ENCODE measurements around the gene PYGM.

PYGM gene

DNA sequence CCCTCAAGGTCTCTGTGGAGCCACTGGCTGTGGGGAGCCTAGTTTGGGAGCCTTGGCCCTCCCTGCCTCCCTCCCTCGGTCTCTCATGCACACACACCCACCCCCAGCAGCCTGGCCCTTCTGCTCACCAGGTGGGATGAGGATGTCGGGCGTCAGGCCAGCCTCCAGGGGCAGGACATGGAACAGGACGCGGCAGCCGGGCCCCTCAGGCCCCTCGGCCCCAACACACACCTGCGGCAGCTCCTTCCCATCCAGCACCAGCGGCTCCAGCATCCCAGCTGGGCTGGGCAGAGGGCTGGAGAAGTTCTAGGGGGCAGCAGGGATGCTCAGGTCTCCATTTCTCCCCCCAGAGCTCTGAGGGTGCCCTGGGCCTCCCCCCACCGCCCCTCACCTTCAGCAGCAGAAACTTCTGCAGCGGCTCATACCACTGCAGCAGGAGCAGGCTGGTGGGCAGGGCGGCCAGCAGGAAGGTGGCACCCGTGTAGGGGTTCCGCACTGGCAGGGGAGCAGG is 32.1 kb upstream of the PYGM start:
- DNase-seq (ENCODE audit: low read depth, low spot score) = no peak

DNA sequence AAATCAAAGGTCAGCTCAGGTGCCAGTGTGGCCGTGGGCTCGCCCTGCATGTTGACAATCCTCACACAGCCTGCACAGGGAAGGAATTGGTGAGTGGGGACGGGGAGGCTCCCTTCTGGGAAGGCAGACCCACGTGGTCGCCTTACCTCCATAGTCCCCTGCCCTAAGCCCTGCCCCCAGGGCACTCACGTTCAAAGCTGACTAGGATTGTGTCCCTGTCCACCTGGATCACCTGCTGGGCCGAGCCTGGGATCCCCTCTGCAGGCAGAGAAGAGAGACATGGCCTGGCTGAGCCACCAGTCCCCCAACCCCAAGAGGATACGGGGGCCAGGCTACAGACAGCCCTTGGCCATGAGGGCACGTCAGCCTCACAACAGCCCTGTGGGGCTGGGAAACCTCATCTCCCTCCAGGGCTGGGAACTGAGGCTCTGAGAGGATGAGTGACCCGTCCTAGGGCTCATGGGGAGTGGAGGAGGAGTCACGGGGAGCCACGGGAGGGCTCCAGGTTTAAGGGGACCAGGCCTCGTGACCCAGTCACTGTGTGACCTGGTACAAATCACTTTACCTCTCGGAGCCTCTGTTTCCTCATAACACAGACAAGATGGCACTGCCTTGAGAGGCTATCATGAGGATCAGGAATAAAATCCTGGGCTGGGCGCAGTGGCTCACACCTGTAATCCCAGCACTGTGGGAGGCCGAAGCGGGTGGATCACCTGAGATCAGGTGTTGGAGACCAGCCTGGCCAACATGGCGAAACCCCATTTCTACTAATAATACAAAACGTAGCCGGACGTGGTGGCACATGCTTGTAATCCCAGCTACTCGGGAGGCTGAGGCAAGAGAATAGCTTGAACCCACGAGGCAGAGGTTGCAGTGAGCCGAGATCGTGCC is 30.7 kb upstream of the PYGM start:
- DNase-seq (ENCODE audit: low read depth, low spot score) = no peak

DNA sequence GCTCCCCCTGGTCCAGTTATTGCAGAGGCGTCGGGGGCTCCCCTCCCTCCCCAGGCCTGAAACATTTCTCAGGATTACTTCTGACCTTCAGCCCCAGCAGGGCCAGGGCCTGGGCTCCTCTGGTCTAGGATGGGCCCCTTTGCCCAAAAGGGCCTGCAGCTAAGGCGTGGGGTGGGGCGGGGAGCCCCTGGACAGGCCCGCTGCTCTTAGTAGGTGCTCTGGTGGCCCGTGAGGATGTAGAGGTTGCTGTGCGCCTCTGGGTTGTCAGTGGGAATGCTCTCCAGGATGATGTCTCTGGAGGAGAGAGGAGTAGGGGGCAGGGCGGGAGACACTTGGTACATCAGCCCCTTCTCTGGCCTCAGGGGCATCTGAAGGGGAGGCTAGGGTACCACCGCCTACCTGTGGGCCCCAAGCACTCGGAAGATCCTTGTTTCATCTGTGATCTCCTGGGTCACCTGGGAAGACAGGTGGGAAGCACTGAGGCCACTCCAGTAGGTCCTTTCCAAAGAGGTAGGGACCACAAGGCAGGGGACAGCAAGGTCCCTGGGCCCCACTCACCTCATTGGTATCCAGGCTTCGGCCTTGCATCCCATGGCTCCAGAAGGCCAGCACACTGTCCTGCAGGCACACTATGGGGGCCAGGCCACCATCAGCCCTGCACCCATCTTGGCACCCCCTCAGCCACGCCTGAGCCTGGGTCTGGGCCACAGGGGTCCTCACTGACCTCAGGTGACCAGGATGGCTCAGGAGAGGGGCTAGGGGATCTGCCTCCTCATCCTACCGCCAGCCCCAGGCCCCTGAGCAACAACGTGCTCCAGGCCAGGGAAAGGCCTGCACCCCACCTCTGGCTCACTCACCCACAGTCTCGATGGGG is 29.8 kb upstream of the PYGM start:
- no peak for DNase-seq (ENCODE audit: low read depth, low spot score)

DNA sequence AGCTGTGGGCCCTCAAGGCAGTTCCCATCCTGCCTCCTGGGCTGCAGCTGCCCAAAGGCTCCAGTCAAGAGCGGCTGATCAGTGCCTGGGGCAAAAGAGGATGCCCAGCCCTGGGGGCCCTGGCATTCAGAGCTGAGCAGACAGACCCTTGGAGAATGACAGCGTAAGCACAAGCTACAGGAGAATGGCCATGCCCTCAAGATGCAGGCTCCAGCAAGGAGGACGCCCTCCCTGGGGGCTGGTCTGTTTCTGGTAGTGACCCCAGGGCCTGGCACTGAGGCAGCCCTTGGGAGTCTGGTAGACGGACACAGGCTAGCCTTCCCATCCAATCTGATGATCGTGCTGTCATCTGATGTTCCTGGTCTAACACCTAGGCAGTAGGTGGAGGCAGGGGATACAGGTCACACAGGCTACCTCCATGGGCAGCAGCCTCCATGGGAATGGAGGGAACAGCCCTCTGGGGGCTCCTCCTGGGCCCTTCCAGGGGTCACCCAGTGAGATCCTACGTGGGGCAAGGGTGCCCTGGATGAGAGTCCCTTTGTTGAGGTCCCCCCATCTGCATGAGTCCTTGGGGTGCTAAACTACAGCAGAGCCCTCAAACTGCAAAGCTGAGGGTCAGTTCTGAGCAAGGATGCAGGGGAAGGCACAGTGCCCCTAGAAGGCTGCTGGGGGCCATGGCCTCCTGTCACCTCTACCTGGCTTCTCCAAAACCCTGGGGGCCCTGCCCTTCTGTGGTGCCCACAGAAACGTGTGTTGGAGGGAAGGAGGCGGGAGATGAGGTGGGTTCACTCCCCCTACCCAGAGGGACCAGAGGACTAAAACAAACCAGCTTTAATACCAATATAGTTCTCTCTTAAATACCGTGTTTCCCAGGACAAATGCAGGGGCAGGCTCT is 28.8 kb upstream of the PYGM start:
- DNase-seq (ENCODE audit: low read depth, low spot score) = no peak

DNA sequence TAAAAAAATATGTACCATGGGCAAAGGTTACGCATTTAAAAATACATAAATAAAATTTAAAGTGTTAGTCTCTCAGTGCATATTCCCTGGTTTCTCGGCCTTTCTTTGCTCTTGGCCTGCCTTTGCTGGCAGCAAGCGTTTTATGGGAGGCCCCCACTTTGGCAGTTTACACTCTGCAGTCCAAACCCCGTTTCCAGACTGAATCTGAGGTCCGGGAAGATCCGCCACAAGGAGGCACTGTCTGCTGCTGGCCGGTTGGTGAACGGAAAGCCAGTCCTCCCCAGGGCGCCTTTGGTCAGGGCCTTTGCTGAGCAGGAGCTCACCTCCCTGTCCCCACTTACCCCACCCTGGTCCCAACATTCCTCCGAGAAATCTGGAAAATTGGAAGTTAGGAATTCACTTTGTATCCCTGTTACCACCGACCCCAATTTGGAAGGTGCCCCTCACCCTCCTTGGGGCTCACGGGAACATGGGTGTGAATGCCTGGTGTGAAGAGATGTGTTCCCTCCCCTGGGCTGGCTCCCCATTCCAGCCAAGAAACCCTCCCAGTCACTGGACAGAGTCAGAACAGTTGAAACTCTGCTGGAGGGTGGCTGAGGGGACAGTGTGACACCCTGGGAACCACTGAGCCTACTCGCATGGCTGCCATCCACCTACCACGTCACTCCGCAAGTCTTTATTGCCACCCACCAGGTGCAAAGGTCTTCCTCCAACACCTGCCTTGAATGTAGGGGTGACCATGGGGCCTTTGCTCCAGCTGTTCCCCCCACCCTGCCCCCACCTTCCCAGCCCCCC is 27.9 kb upstream of the PYGM start:
- peak; percentile 65 for DNase-seq (ENCODE audit: low read depth, low spot score)

DNA sequence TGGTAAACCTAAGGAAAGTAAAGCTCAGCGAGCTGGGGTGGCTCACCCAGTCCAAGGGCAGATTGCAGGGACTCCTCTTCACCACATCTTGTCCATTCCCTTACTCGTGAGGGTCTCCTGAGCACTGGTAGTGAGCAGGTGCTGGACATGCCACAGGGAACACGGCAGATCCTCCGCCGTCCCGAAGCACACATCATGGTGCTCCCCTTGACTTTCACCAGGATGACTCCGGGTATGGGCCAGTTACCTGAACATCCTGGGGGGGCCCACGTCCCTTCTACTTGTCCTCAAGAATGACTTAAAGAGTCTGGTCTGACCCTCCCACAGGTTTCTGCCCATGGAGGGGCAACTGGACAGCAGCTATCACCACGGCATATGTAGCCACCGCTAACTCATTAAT is 26.5 kb upstream of the PYGM start:
- DNase-seq (ENCODE audit: low read depth, low spot score) = no peak

DNA sequence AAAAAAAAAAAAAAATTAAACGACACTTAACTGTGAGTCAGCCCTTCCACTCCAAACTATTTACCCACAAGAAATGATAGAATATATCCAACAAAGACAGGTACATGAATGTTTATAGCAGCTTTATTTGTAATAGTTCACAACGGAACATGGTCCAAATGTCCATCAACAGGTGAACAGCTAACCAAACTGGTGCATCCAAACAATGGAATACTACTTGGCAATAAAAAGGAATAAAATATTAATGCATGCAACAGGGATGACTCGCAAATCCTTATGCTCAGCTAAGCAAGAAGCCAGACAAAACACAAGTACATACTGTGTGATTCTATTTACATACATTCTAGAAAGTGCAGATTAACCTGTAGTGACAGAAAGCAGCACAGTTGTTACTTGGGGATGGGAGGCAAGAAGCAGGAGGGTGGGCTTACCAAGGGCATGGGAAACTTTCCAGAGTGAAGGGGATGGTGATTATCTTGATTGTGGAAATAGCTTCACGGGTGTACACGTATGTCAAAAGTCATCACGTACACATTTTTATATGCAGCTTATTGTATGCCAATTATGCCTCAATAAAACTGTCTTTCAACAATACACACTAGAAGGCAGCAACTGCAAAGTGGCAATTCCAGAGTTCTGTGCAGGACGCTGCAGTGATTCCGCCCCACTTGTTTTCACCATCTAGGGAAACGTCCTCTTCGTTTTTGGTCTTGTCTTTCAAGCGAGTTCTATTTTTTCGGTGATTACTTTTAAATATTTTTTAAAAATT is 25.2 kb upstream of the PYGM start:
- no peak for DNase-seq (ENCODE audit: low read depth, low spot score)

DNA sequence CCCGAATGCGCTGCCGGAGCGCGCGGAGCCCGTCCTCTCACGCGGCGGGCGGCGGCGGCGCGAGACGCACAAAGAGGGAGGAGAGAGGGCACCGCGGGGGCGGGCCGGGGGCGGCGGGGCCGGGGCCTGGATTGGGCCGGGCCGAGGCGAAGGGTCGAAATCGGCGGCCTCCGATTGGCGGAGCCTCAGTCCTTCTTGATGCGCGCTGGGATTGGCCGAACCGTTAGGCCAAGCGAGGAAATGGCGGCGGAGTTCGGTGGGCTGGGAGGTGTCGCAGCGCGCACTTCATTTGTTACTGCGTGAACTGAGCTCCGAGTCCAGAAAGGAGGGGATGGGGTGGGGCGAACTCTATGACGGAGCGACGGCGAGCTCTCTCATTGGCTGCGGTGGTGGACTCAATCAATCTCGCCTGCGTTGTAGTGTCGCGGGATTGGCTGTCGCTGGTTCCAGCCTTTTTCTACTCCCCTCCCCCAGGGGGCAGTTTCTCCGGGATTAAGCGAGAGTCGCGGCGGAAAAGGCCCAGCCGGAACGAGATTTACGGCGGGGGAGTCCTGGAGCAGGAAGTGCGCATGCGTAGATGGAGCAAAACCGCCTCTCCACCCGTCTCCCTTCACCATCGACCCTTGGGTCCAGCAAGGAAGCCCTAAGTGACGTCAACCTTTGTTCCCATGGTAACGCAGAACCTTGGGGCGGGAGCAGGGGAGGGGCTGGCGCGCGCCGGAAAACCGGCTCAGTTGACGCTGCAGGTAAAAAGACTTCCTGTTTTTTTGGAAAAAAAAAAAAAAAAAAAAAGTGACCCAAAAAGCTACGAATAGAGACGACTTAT is 18.9 kb upstream of the PYGM start, which contains the start of gene SF1:
SF1 (minus strand) TSS at position 70 of the 826 bp plus-strand sequence. CDS start 150 bp downstream, outside the sequence.
- DNase-seq (ENCODE audit: low read depth, low spot score) = peak; percentile 100

DNA sequence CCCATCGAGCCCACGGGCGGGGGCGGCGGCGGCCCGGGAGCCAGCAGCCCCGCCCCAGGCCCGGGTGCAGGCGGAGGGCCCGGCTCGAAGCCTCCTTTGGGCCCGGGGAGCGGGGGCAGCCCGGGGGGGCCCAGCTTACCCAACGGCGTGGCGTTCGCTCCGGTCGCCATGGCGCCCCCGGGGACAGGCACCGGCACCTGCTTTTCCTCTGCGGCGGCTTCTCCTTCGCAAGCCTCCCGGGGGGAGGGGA is 18.4 kb upstream of the PYGM start:
- DNase-seq (ENCODE audit: low read depth, low spot score) = no peak

DNA sequence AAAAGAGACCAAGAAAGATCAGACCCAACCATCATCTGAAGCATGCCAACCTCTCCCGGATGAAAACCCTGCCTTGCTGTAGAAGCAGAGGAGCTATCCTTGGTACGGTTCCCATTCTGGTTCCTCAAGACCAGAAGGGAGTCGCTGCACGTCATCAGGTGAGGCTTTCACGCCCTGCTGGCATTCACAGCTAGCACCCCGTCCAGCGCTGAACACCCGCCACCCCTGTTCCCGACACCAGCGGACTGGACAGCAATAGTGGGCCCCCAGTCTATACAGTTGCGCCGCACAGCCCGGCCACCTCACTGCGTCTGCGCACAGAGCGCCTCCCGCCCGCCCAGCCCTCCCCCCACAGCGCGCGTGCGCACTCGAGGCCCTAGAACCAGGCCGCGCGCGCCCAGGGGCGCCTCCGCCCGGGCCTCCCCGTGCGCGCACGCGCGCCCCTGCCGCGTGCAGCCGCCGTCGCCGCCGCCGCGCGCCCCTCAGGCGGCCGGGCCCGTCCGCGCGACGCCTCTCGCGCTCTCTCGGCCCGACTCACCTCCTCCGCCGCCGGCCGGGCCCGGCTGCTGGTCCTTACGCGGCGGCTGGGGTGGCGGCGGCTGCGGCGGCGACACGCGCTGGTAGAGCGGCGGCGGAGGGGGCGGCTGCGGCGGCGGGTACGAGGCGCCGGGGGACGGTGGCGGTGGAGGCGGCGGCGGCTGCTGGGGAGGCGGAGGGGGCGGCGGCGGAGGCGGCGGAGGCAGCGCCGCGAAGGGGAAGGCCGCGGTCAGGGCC is 17.9 kb upstream of the PYGM start:
- peak; percentile 72 for DNase-seq (ENCODE audit: low read depth, low spot score)

DNA sequence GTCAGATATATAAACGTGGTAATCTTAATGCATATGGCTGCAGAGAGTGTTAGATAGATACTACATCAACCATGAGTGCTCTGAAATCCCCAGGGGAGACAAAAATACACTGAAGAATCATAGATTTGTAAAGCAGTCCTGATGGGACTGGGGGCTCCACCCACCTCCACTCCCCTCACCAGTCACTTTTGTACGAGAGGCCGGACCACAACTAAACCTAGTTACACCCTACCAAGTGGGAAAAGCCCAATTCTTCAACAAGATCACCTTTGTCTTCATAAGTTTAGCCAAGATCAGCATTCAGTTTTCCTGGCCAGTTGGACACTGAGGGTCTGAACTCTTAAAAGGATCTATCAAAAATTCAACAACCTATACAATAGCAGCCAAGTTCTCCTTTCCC is 17.1 kb upstream of the PYGM start:
- no peak for DNase-seq (ENCODE audit: low read depth, low spot score)

DNA sequence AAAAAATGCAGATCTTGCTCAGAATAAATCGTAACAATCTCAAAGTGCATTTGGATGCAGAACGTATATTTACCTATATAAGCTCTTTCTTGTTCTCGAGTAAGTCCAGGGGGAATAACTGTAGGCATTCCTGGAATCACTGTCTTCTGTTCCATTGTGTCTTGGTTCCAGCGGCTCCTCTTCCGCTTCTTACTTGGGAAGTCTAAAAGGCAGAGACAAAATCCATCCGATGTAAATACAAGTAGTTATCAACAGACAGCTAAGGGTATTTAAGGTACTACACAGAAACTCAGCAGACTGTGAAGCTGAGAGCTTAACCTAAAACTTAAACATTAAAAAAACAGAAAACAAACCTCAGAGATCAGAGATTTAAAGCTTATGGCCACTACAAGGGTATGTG is 16.7 kb upstream of the PYGM start:
- DNase-seq (ENCODE audit: low read depth, low spot score) = no peak

DNA sequence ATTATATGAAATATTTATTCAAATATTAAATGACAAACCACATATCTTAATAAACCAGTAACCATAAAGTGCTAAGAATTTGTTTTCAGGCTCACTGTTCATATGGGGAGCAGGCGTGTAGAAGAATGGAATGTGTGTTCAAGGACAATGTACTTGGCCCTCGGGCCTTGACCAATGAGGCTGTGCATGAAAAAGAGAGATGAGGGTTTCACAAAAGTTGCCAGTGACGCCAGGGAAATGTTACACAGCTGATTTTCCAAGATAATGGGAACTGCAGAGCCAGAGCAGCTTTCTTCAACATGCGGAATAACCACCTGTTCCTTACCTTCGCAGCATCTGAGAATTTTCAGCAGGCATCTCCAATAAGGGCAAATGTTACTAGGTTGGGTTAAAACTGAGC is 14.4 kb upstream of the PYGM start:
- DNase-seq (ENCODE audit: low read depth, low spot score) = no peak

DNA sequence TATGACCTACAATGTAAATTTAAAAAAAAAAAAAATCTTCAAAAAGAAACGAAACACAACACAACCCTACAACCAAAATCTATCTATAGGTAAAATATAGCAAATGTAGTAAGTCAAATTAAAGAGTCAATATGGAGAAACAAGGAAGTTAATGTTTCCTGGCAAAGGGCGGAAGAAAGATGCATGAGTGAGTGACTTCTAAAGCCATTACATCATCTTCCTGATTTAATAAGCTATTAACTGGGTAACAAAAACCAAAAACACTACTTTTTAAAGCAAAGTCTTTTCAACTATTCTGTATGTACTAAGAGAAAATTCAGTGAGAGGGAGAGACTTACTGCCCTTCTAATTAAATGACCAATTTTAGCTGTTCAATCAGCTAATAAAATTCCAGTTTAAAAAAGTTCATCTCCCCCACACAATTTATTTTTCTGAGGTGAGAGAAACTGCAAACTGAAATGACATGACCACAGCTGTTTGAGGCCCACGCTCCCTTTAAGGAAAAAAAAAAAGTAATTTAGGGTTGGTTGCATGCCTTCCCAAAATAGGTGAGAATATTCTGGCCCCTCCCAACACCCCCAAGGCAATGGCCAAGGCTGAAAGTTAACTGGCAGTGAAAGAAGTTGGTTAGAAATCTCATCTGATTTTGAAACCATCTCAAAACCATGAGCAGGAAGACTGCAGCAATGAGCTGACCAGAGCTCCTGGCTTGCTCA is 12.7 kb upstream of the PYGM start:
- DNase-seq (ENCODE audit: low read depth, low spot score) = no peak

DNA sequence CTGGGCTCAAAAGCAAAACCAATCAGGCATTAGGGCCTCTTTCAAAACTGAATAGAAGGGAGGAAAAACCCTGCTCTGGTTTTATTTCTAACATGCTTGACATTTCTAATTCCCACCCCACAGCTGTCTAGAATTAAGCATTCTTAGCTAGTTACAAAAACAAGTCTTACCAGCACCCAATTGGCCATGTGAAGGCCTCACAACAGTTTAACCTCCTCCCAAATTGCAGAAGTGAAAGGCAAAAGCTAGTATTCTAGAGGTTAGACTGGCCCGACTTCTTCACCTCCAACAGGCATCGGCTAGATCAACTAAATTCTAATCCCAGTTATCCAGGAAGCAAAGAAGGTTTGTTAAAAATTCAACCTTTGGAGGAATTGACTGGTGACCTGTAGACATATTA is 12.1 kb upstream of the PYGM start:
- DNase-seq (ENCODE audit: low read depth, low spot score) = no peak

DNA sequence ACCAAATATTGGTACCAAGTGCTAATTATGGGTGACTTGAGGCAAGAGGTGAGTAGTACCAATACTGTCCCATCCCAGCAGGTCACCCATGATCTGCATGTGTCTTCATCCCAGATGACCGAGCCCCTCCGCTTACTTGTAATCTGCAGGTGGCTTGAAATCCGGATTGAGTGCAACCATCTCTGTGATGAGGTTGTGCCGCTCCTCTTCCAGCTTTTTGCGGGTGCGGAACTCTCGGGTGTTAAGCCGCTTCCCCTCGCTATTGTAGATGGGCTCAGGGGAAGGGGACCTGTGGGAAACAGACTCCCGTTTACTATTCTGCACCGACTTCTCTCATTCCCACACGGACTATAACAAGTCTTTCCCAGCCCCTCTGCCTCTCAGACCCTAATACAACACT is 10.3 kb upstream of the PYGM start:
- DNase-seq (ENCODE audit: low read depth, low spot score) = no peak

DNA sequence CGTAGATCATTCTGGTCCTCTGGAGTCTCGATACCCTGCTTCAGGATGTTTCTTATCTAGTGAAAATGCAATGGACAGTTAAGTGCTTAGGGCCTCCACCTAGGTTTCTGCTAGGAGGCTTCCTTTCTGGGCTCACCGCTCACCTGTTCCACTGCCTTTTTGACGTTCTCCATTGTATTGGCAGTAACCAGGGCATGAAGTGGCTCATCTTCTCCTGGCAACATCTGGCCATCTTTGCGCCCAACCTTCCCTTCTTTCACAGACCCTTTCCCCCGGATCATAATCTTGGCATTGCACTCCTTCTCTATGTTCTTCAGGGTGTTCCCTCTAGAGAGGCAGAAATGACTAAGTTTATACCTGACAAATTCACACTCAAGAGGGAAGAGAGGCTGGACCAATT is 9.5 kb upstream of the PYGM start:
- no peak for DNase-seq (ENCODE audit: low read depth, low spot score)

DNA sequence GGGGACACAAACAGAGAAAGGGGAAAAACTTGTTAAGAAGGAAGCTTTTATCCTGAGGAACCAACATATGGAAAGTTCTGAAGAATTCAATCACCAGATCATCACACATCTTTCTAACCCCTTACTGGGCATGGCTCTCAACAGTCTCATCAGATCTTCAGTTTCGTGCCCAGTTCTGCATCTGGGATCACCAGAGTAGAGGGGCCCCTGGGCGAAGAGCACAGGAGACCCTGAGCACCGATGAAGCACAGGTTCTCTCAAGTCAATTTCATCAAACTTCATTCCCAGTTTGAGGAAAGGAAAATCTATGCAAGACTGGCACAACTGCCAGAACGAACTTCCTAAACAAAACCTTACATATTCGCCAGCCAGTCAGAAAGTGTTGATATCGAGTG is 8.5 kb upstream of the PYGM start:
- DNase-seq (ENCODE audit: low read depth, low spot score) = no peak
